ENCODE results near the gene CPXM1.

DNA sequence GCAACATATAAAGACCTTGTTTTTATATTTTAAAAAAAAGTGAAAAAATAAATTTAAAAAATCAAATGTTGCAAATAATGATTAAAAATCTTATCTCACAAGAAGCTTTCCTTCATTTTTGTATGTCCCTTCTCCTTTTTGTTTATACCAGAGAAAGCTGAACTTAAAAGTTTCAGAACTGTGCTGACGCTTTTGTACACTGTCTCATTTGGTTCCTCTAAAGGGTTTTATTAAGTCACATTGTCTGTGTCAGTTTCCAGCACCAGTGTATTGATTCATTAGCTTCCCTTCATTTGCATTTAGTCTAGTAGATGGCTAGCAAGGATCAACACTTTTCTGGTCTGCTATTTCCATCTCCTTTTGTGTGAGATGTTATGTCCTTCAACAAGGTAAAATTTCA is 33.3 kb upstream of the CPXM1 start:
- TF ChIP-seq, protein P1, sequence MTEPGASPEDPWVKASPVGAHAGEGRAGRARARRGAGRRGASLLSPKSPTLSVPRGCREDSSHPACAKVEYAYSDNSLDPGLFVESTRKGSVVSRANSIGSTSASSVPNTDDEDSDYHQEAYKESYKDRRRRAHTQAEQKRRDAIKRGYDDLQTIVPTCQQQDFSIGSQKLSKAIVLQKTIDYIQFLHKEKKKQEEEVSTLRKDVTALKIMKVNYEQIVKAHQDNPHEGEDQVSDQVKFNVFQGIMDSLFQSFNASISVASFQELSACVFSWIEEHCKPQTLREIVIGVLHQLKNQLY (CRISPR knock-in tag; conservative IDR thresholded peaks at IDR 0.05): no peak
- TF ChIP-seq, protein P2, sequence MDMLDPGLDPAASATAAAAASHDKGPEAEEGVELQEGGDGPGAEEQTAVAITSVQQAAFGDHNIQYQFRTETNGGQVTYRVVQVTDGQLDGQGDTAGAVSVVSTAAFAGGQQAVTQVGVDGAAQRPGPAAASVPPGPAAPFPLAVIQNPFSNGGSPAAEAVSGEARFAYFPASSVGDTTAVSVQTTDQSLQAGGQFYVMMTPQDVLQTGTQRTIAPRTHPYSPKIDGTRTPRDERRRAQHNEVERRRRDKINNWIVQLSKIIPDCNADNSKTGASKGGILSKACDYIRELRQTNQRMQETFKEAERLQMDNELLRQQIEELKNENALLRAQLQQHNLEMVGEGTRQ (CRISPR knock-in tag; IDR thresholded peaks at IDR 0.05): no peak
- no peak for TF ChIP-seq EZH2 (IDR thresholded peaks at IDR 0.05; ENCODE audit: borderline replicate concordance, low read depth, low read length)
- TF ChIP-seq, protein P3, sequence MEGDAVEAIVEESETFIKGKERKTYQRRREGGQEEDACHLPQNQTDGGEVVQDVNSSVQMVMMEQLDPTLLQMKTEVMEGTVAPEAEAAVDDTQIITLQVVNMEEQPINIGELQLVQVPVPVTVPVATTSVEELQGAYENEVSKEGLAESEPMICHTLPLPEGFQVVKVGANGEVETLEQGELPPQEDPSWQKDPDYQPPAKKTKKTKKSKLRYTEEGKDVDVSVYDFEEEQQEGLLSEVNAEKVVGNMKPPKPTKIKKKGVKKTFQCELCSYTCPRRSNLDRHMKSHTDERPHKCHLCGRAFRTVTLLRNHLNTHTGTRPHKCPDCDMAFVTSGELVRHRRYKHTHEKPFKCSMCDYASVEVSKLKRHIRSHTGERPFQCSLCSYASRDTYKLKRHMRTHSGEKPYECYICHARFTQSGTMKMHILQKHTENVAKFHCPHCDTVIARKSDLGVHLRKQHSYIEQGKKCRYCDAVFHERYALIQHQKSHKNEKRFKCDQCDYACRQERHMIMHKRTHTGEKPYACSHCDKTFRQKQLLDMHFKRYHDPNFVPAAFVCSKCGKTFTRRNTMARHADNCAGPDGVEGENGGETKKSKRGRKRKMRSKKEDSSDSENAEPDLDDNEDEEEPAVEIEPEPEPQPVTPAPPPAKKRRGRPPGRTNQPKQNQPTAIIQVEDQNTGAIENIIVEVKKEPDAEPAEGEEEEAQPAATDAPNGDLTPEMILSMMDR (IDR thresholded peaks at IDR 0.05 in 2 of 3, conservative IDR thresholded peaks at IDR 0.05 in 1 of 3; ENCODE audit: insufficient read depth in 2 of 3, low read depth in 1 of 3, low read length in 3 of 3): no peak
- no peak for TF ChIP-seq NR3C1 (CRISPR knock-in tag; IDR thresholded peaks at IDR 0.05)

Data from K562 (cell line).